ENCODE results near the gene ZC2HC1B.

DNA sequence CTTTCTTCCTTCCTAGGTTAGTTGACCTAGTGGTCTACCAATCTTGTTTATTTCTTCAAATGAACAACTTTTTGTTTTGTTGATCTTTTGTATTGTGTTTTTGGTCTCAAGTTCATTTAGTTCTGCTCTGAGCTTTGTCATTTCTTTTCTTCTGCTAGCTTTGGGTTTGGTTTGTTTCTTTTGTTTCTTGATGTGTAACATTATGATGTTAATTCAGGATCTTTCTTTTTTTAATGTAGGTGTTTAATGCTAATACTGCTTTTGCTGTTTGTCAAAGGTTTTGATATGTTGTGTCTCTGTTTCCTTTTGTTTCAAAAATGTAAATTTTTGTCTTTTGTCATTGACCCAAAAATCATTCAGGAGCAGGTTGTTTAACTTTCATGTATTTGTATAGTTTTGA lies 65.7 kb downstream of the ZC2HC1B start:
- no peak for TF ChIP-seq CTCF (IDR thresholded peaks at IDR 0.05)
- TF ChIP-seq POLR2A (IDR thresholded peaks at IDR 0.05), result no peak
- no peak for TF ChIP-seq EP300 (IDR thresholded peaks at IDR 0.05)
